GM12892 (cell line): ENCODE data around the gene OR52N4.
A peak's percentile ranks its signal among the peaks of the same experiment; 100 is the strongest.

ENCODE experiments used
- DNase-seq: peaks from one replicate; pipeline ENCODE4 v3.0.0; 2011; ENCODE audit not compliant: insufficient read length
- FAIRE-seq: peaks from 2 replicates; lab custom pipeline; 2011; peaks lifted over from hg19 to GRCh38; lab: Jason Lieb, UNC
- POLR2A ChIP-seq: IDR thresholded peaks from 2 replicates; pipeline ENCODE4 v1.6.1; 2011; ENCODE audit warnings: low read depth, low read length, control low read depth
- POLR2AphosphoS5 ChIP-seq: IDR thresholded peaks from 2 replicates; pipeline ENCODE4 v1.6.1; 2011; ENCODE audit warnings: low read depth, low read length, control low read depth
- TAF1 ChIP-seq: IDR thresholded peaks from 2 replicates; pipeline ENCODE4 v1.6.1; 2011; ENCODE audit warnings: low read depth, mild to moderate bottlenecking, control low read depth, low read length, borderline replicate concordance

The OR52N4 gene

GRCh38 chr11:5737670-5738392 lies 16.2 kb upstream of the OR52N4 start:
- DNase-seq (no peak), FAIRE-seq (no peak)
- TF ChIP-seq POLR2AphosphoS5 (no peak), POLR2A (no peak), TAF1 (no peak)

GRCh38 chr11:5738431-5738830 lies 15.6 kb upstream of the OR52N4 start:
- no peak for DNase-seq
- FAIRE-seq: no peak
- no peak for TF ChIP-seq POLR2AphosphoS5
- no peak for TF ChIP-seq TAF1
- no peak for TF ChIP-seq POLR2A

- TF ChIP-seq POLR2A: no peak
- no peak for TF ChIP-seq TAF1
- no peak for TF ChIP-seq POLR2AphosphoS5
- FAIRE-seq: no peak
- no peak for DNase-seq
Measured at GRCh38 chr11:5746614-5747013, 7.4 kb upstream of the OR52N4 start.

GRCh38 chr11:5749836-5750235 lies 4.2 kb upstream of the OR52N4 start:
- TF ChIP-seq TAF1: no peak
- TF ChIP-seq POLR2A: no peak
- no peak for TF ChIP-seq POLR2AphosphoS5
- no peak for FAIRE-seq
- DNase-seq: no peak

GRCh38 chr11:5767056-5767455 lies 13.0 kb downstream of the OR52N4 start:
- FAIRE-seq (peak; percentile 40), DNase-seq (no peak)
- TF ChIP-seq POLR2A: no peak
- no peak for TF ChIP-seq TAF1
- TF ChIP-seq POLR2AphosphoS5: no peak

GRCh38 chr11:5783255-5783654 lies 29.2 kb downstream of the OR52N4 start, which contains the start of gene OR52N5:
OR52N5 (minus strand) TSS chr11:5783355; CDS start chr11:5778634, 4,721 bp downstream.
- FAIRE-seq (no peak), DNase-seq (no peak)
- TF ChIP-seq POLR2A: no peak
- no peak for TF ChIP-seq POLR2AphosphoS5
- TF ChIP-seq TAF1: no peak

- DNase-seq (no peak), FAIRE-seq (no peak)
- TF ChIP-seq POLR2AphosphoS5 (no peak), POLR2A (no peak), TAF1 (no peak)
Measured at GRCh38 chr11:5791165-5791564, 37.1 kb downstream of the OR52N4 start, which contains the start of gene OR52N1. OR52N1 (minus strand) TSS chr11:5791265; CDS start chr11:5788816, 2,449 bp downstream.

- DNase-seq: no peak
- FAIRE-seq: no peak
- TF ChIP-seq POLR2AphosphoS5 (no peak), TAF1 (no peak), POLR2A (no peak)
Measured at GRCh38 chr11:5796541-5796940, 42.5 kb downstream of the OR52N4 start.

GRCh38 chr11:5803982-5804381 lies 49.9 kb downstream of the OR52N4 start:
- no peak for TF ChIP-seq POLR2A
- no peak for TF ChIP-seq POLR2AphosphoS5
- TF ChIP-seq TAF1: no peak
- FAIRE-seq: no peak
- no peak for DNase-seq
